K562 (cell line): ENCODE data around the gene SKAP1. TPM values are rescaled to one million over a fixed set of nuclear protein-coding genes. Genes with fewer than 3 reads are reported as not detected.

Experiments used
- ATAC-seq: fragments of 200-7000 bp; cut with Tn5 transposase; 3 replicates; pipeline ENCODE4 v1.9.1; 2020; ENCODE audit warnings: moderate library complexity
- BruUV-seq: library from RNA; stranded (reverse); fragments of 400-500 nt; replicated peaks from 2 replicates; lab custom pipeline; 2021; lab: Mats Ljungman, UMichigan
- CTCF ChIA-PET: fragments of 300-600 bp; formaldehyde crosslinking; extraction: SDS; loops from one replicate; lab custom pipeline; 2021; ENCODE audit warnings: low intra/inter-chr PET ratio; lab: Yijun Ruan, JAX
- POLR2A ChIA-PET: fragments of 300-600, 350-650 bp; sonication (Branson Sonifier 250); formaldehyde crosslinking; extraction: SDS; loops from one replicate; lab custom pipeline; 2021; ENCODE audit warnings: antibody characterized with exemption, inconsistent platforms; lab: Yijun Ruan, JAX
- DNase-seq, 4 experiments: peaks; one replicate each; pipeline versions ENCODE4 v3.0.0 to v3.0.0-alpha.2; 2011 to 2018; ENCODE audit warnings: low spot score in 3 of 4, mixed read lengths in 3 of 4; ENCODE audit errors: extremely low read depth in 1 of 4
- FAIRE-seq: peaks from 2 replicates; lab custom pipeline; 2011; peaks lifted over from hg19 to GRCh38; lab: Jason Lieb, UNC
- H2AFZ ChIP-seq: 2 replicates; pipeline ENCODE4 v1.6.0; 2011; ENCODE audit warnings: low read depth, low read length, control low read depth, inconsistent platforms
- H3K27ac ChIP-seq: fragments of 200-600 bp; 3 replicates; pipeline ENCODE4 v1.8.0; 2011; ENCODE audit warnings: low read depth, mild to moderate bottlenecking, control low read depth, inconsistent platforms, low read length, moderate library complexity, mixed read lengths; ENCODE audit errors: extremely low read depth
- H3K27me3 ChIP-seq, 2 experiments: fragments of 300-600 bp in 1 of 2; 2 replicates in 1 of 2; 3 replicates in 1 of 2; pipeline versions ENCODE4 v1.6.0 to v1.8.0; 2011; ENCODE audit warnings: inconsistent platforms in 2 of 2, low read length in 2 of 2, mild to moderate bottlenecking in 1 of 2, mixed read lengths in 1 of 2, moderate library complexity in 1 of 2; ENCODE audit not compliant: control insufficient read depth in 2 of 2, insufficient read depth in 2 of 2
- H3K36me3 ChIP-seq: fragments of 300-600 bp; 3 replicates; pipeline ENCODE4 v1.8.0; 2011; ENCODE audit warnings: mild to moderate bottlenecking, low read length, inconsistent platforms; ENCODE audit not compliant: control insufficient read depth, insufficient read depth
- H3K4me1 ChIP-seq, 2 experiments: fragments of 200-600 bp in 1 of 2; replicated peaks in 1 of 2; 2 replicates in 1 of 2; 3 replicates in 1 of 2; pipeline versions ENCODE4 v1.5.1 to v1.8.0; 2011; ENCODE audit warnings: inconsistent platforms in 2 of 2, low read length in 2 of 2, mild to moderate bottlenecking in 1 of 2, mixed read lengths in 1 of 2, moderate library complexity in 1 of 2; ENCODE audit not compliant: control insufficient read depth in 2 of 2, insufficient read depth in 2 of 2
- H3K4me2 ChIP-seq: 2 replicates; pipeline ENCODE4 v1.6.1; 2011; ENCODE audit warnings: low read length, control low read depth, inconsistent platforms, mixed read lengths; ENCODE audit not compliant: insufficient read depth
- H3K4me3 ChIP-seq: fragments of 200-600 bp; sonication (generic), shearing (Covaris generic); 2 replicates; pipeline ENCODE4 v1.5.1; 2016; ENCODE audit warnings: control low read depth, inconsistent platforms
- H3K79me2 ChIP-seq: fragments of 200-600 bp; 3 replicates; pipeline ENCODE4 v1.8.0; 2011; ENCODE audit warnings: low read length, inconsistent platforms; ENCODE audit not compliant: control insufficient read depth, insufficient read depth
- H3K9ac ChIP-seq, 2 experiments: 2 replicates each; pipeline versions ENCODE4 v1.6.0 to v1.6.1; 2011; ENCODE audit warnings: low read depth in 2 of 2, low read length in 2 of 2, control low read depth in 1 of 2, inconsistent platforms in 1 of 2, mild to moderate bottlenecking in 1 of 2, mixed read lengths in 1 of 2; ENCODE audit not compliant: insufficient read depth in 1 of 2
- H3K9me1 ChIP-seq: one replicate; pipeline ENCODE4 v1.6.0; 2011; ENCODE audit warnings: inconsistent platforms, mild to moderate bottlenecking, low read length, moderate library complexity; ENCODE audit not compliant: control insufficient read depth, insufficient read depth
- H3K9me3 ChIP-seq: replicated peaks from 2 replicates; pipeline ENCODE4 v1.5.1; 2011; ENCODE audit warnings: low read depth, low read length, inconsistent platforms; ENCODE audit not compliant: control insufficient read depth, insufficient read depth
- H4K20me1 ChIP-seq: replicated peaks from 2 replicates; pipeline ENCODE4 v1.6.1; 2011; ENCODE audit warnings: low read length, inconsistent platforms, mixed read lengths; ENCODE audit not compliant: control insufficient read depth, insufficient read depth
- COPS2 ChIP-seq: fragments of 450-650 bp; conservative IDR thresholded peaks from 2 replicates; pipeline ENCODE4 v1.6.1; 2016; ENCODE audit warnings: mild to moderate bottlenecking, moderate library complexity
- ESRRB ChIP-seq: fragments of 250-450 bp; sonication (Bioruptor Pico); IDR thresholded peaks from 2 replicates; pipeline ENCODE4 v1.5.0; 2020; ENCODE audit warnings: mild to moderate bottlenecking, moderate library complexity, borderline replicate concordance
- HDAC3 ChIP-seq: fragments of 450-650 bp; IDR thresholded peaks from 2 replicates; pipeline ENCODE4 v1.6.1; 2018; ENCODE audit warnings: borderline replicate concordance, mild to moderate bottlenecking, moderate library complexity; ENCODE audit not compliant: partially characterized antibody
- MAFF ChIP-seq: IDR thresholded peaks from 2 replicates; pipeline ENCODE4 v1.6.1; 2012; ENCODE audit warnings: low read length, improper control_type of control experiment
- MBD1 ChIP-seq: fragments of 250-450 bp; sonication (Bioruptor Pico); IDR thresholded peaks from 2 replicates; pipeline ENCODE4 v1.8.0; 2022; ENCODE audit warnings: inconsistent platforms
- NFATC3 ChIP-seq: fragments of 450-650 bp; IDR thresholded peaks from 2 replicates; pipeline ENCODE4 v1.6.1; 2017; ENCODE audit warnings: mild to moderate bottlenecking
- XRCC4 ChIP-seq: IDR thresholded peaks from one replicate; pipeline ENCODE4 v1.6.1; 2011; ENCODE audit not compliant: insufficient read depth, insufficient read length; ENCODE audit errors: extremely low read depth
- ZNF354B ChIP-seq: fragments of 250-450 bp; sonication (Bioruptor Pico); IDR thresholded peaks from 2 replicates; pipeline ENCODE4 v1.4.0; 2020
- ZNF449 ChIP-seq: fragments of 250-450 bp; sonication (Bioruptor Pico); IDR thresholded peaks from 2 replicates; pipeline ENCODE4 v1.8.0; 2022; ENCODE audit warnings: moderate library complexity, mild to moderate bottlenecking, inconsistent platforms
- ZNF668 ChIP-seq: fragments of 250-450 bp; sonication (Bioruptor Pico); IDR thresholded peaks from 2 replicates; pipeline ENCODE4 v1.8.0; 2022; ENCODE audit warnings: mild to moderate bottlenecking, inconsistent platforms
- ZNF76 ChIP-seq: fragments of 250-450 bp; sonication (Bioruptor Pico); IDR thresholded peaks from 2 replicates; pipeline ENCODE4 v1.4.0; 2020; ENCODE audit warnings: mild to moderate bottlenecking, moderate library complexity, borderline replicate concordance
- in situ Hi-C: fragments of 300-500 bp; cut with MboI; formaldehyde crosslinking; loops from 4 replicates; pipeline ENCODE4 v1.15.0; 2018; ENCODE audit warnings: inconsistent platforms, mixed read lengths
- intact Hi-C: fragments of 100-400 bp; cut with micrococcal nuclease; formaldehyde crosslinking; loops from 2 replicates; pipeline ENCODE4 v1.14.2; 2022
- polyA plus RNA-seq, 8 experiments: library from polyadenylated mRNA; depleted of rRNA in 4 of 8; stranded (reverse) in 5 of 8; unstranded in 3 of 8; fragments of >200 nt; fragmentation: Nextera tagmentation in 2 of 8; fragmentation: Illumina TruSeq in 1 of 8; extraction: Ambion mirVana in 2 of 8; extraction: Trizol in 1 of 8; gene quantifications; 2 replicates each; pipeline versions ENCODE4 v1.2.1 to v1.2.3, GENCODE V29; 2011 to 2014; ENCODE audit warnings: inconsistent platforms in 1 of 8, missing spikeins in 1 of 8
- total RNA-seq, 7 experiments: library from RNA; depleted of rRNA in 6 of 7; stranded (reverse); fragments of >200 nt in 6 of 7; fragmentation: Illumina TruSeq in 2 of 7; extraction: Trizol in 2 of 7; gene quantifications; 2 replicates each; pipeline versions ENCODE4 v1.2.1 to v1.2.3, GENCODE V29; 2011 to 2021; ENCODE audit warnings: low replicate concordance in 1 of 7

The SKAP1 gene
- total and polyA plus RNA-seq, 9 of the 15 experiments (the other 6 are each of a cell fraction or from before 2014, with no cell fraction given) = 0.06 to 0.80 (median 0.10) TPM; not detected in 4

- intact Hi-C loops = no loop called here
- H3K9me3 ChIP-seq = no peaks in the 10 kb centered on the region
- CTCF ChIA-PET = no interaction called here
- no peak for TF ChIP-seq ESRRB
- TF ChIP-seq ZNF76 = no peak
- no peak for TF ChIP-seq MBD1 (CRISPR knock-in tag)
- no peak for TF ChIP-seq NFATC3
- no peak for TF ChIP-seq MAFF
- TF ChIP-seq ZNF449 (CRISPR knock-in tag) = no peak
- no peak for TF ChIP-seq ZNF354B
- TF ChIP-seq COPS2 = no peak
- no peak for TF ChIP-seq ZNF668 (CRISPR knock-in tag)
- no peak for TF ChIP-seq XRCC4
- TF ChIP-seq HDAC3 = no peak
Measured at GRCh38 chr17:48301002-48301401, 129.0 kb downstream of the SKAP1 start.

More at GRCh38 chr17:48301002-48301401, 129.0 kb downstream of the SKAP1 start:
- BruUV-seq = no TSS peak
- Histone ChIP-seq H3K4me2 (no peak overlapping the region), H3K36me3 (no peaks in the 10 kb centered on the region), H4K20me1 (no peaks in the 10 kb centered on the region), H3K4me1 (no peaks in the 10 kb centered on the region), H3K27me3 (no peaks in the 10 kb centered on the region), H3K9ac (no peak overlapping the region), H3K27ac (no peak overlapping the region), H3K9me1 (no peaks in the 10 kb centered on the region), H3K79me2 (no peaks in the 10 kb centered on the region), H2AFZ (no peak overlapping the region), H3K4me3 (no peak overlapping the region)
- ATAC-seq = no peak
- FAIRE-seq = no peak
- POLR2A ChIA-PET = interaction anchor here (0.9 kb wide), 1 partner anchor 13 kb away, joined by 4 read pairs; no protein-coding TSS in a partner anchor
- no peak for DNase-seq
- in situ Hi-C loops = no loop called here
